HCT116 (cell line): ENCODE measurements around the gene CENPU. TPM values are rescaled to one million over a fixed set of nuclear protein-coding genes. Genes with fewer than 3 reads are reported as not detected.

Experiments used
- ATAC-seq: fragments of 200-7000 bp; cut with Tn5 transposase; 2 replicates; pipeline ENCODE4 v1.9.1; 2020; ENCODE audit warnings: mild to moderate bottlenecking, moderate library complexity
- BruUV-seq: library from RNA; stranded (reverse); fragments of 400-500 nt; replicated peaks from 2 replicates; lab custom pipeline; 2021; lab: Mats Ljungman, UMichigan
- CTCF ChIA-PET: fragments of 300-600 bp; sonication (Branson Sonifier 250); formaldehyde crosslinking; loops from one replicate; lab custom pipeline; 2021; ENCODE audit warnings: antibody characterized with exemption; lab: Charles Lee
- POLR2A ChIA-PET: fragments of 300-600, 350-600 bp; sonication (Branson Sonifier 250); formaldehyde crosslinking; loops from one replicate; lab custom pipeline; 2021; ENCODE audit warnings: antibody characterized with exemption; lab: Charles Lee
- RAD21 ChIA-PET, 2 experiments: fragments of 300-600 bp; sonication (Branson Sonifier 250); formaldehyde crosslinking; loops; one replicate each; lab custom pipeline; 2023; ENCODE audit warnings: low total read pairs in 2 of 2; ENCODE audit not compliant: uncharacterized antibody in 2 of 2, unreplicated experiment in 2 of 2, low non-redundant PET in 1 of 2; lab: Charles Lee
- DNase-seq: peaks from one replicate; pipeline ENCODE4 v3.0.0-alpha.2; 2010; ENCODE audit warnings: low read depth, low spot score
- H2AFZ ChIP-seq: fragments of 200-600 bp; shearing (Covaris generic), sonication (generic); 2 replicates; pipeline ENCODE4 v1.6.1; 2017; ENCODE audit warnings: low read depth, mixed run types, mixed read lengths, antibody characterized with exemption, low read length; ENCODE audit not compliant: poor library complexity, severe bottlenecking
- H3K27ac ChIP-seq: 2 replicates; pipeline ENCODE4 v1.5.1; 2012; ENCODE audit warnings: low read depth, low read length
- H3K27me3 ChIP-seq: fragments of 200-600 bp; sonication (generic); 2 replicates; pipeline ENCODE4 v1.6.1; 2016; ENCODE audit warnings: mixed run types, low read length, mixed read lengths; ENCODE audit not compliant: insufficient read depth
- H3K36me3 ChIP-seq, 2 experiments: fragments of 200-500 bp in 1 of 2; fragments of 200-600 bp in 1 of 2; sonication (Bioruptor generic) in 1 of 2; sonication (generic) in 1 of 2; 2 replicates each; pipeline versions ENCODE4 v1.5.1 to v1.6.1; 2014 to 2016; ENCODE audit warnings: low read length in 2 of 2, inconsistent platforms in 1 of 2, mixed read lengths in 1 of 2, mixed run types in 1 of 2; ENCODE audit not compliant: insufficient read depth in 2 of 2, control insufficient read depth in 1 of 2
- H3K4me1 ChIP-seq, 2 experiments: fragments of 200-600 bp in 1 of 2; sonication (generic) in 1 of 2; 2 replicates each; pipeline versions ENCODE4 v1.5.1 to v1.6.1; 2012 to 2017; ENCODE audit warnings: low read length in 2 of 2, inconsistent platforms in 1 of 2, mild to moderate bottlenecking in 1 of 2, mixed read lengths in 1 of 2, mixed run types in 1 of 2, moderate library complexity in 1 of 2; ENCODE audit not compliant: insufficient read depth in 2 of 2, control insufficient read depth in 1 of 2
- H3K4me2 ChIP-seq: fragments of 200-600 bp; sonication (generic); 2 replicates; pipeline ENCODE4 v1.6.1; 2017; ENCODE audit warnings: mixed run types, low read length, mixed read lengths
- H3K4me3 ChIP-seq, 2 experiments: fragments of 200-600 bp in 1 of 2; sonication (generic) in 1 of 2; replicated peaks in 1 of 2; 2 replicates each; pipeline ENCODE4 v1.5.1; 2011 to 2016; ENCODE audit warnings: low read length in 2 of 2, control low read depth in 1 of 2, low read depth in 1 of 2, mild to moderate bottlenecking in 1 of 2, mixed read lengths in 1 of 2, mixed run types in 1 of 2
- H3K79me2 ChIP-seq: fragments of 200-600 bp; sonication (generic); 2 replicates; pipeline ENCODE4 v1.6.1; 2017; ENCODE audit warnings: mild to moderate bottlenecking, mixed run types, low read length, moderate library complexity, mixed read lengths; ENCODE audit not compliant: insufficient read depth
- H3K9ac ChIP-seq: fragments of 200-600 bp; sonication (generic); 2 replicates; pipeline ENCODE4 v1.6.1; 2016; ENCODE audit warnings: low read length, mixed read lengths
- H3K9me2 ChIP-seq: fragments of 200-600 bp; sonication (generic), shearing (Covaris generic); 2 replicates; pipeline ENCODE4 v1.6.1; 2017; ENCODE audit warnings: mixed run types, mild to moderate bottlenecking, moderate library complexity; ENCODE audit not compliant: insufficient read depth
- H3K9me3 ChIP-seq, 2 experiments: fragments of 200-500 bp in 1 of 2; fragments of 200-600 bp in 1 of 2; sonication (Bioruptor generic) in 1 of 2; sonication (generic) in 1 of 2; 2 replicates each; pipeline ENCODE4 v1.6.1; 2014 to 2017; ENCODE audit warnings: low read length in 2 of 2, mixed read lengths in 2 of 2, inconsistent platforms in 1 of 2, low read depth in 1 of 2, mild to moderate bottlenecking in 1 of 2, mixed run types in 1 of 2, moderate library complexity in 1 of 2; ENCODE audit not compliant: control insufficient read depth in 1 of 2, insufficient read depth in 1 of 2
- H4K20me1 ChIP-seq: fragments of 200-600 bp; sonication (generic), shearing (Covaris generic); 2 replicates; pipeline ENCODE4 v1.6.1; 2017; ENCODE audit warnings: mixed run types, mild to moderate bottlenecking, moderate library complexity; ENCODE audit not compliant: insufficient read depth
- CEBPB ChIP-seq: IDR thresholded peaks from 2 replicates; pipeline ENCODE4 v1.6.1; 2012; ENCODE audit warnings: low read depth
- EGR1 ChIP-seq: IDR thresholded peaks from 2 replicates; pipeline ENCODE4 v1.6.1; 2012; ENCODE audit warnings: low read depth
- ELF1 ChIP-seq: IDR thresholded peaks from 2 replicates; pipeline ENCODE4 v1.6.1; 2012; ENCODE audit warnings: low read depth, borderline replicate concordance
- EZH2 ChIP-seq: fragments of 200-600 bp; sonication (generic); IDR thresholded peaks from 2 replicates; pipeline ENCODE4 v1.6.1; 2017; ENCODE audit warnings: antibody characterized with exemption, mixed run types
- EZH2phosphoT487 ChIP-seq: fragments of 200-600 bp; IDR thresholded peaks from 2 replicates; pipeline ENCODE4 v1.6.1; 2018; ENCODE audit warnings: antibody characterized with exemption, borderline replicate concordance
- FOSL1 ChIP-seq: IDR thresholded peaks from 2 replicates; pipeline ENCODE4 v1.6.1; 2012; ENCODE audit warnings: low read depth
- JUND ChIP-seq: IDR thresholded peaks from 2 replicates; pipeline ENCODE4 v1.6.1; 2012
- POLR2A ChIP-seq: IDR thresholded peaks from 2 replicates; pipeline ENCODE4 v1.7.0; 2011; ENCODE audit warnings: borderline replicate concordance; ENCODE audit not compliant: insufficient read depth, insufficient read length; ENCODE audit errors: extremely low read depth
- POLR2AphosphoS5 ChIP-seq: IDR thresholded peaks from 2 replicates; pipeline ENCODE4 v1.6.1; 2011; ENCODE audit warnings: mild to moderate bottlenecking, low read depth, low read length, moderate library complexity
- RAD21 ChIP-seq: IDR thresholded peaks from 2 replicates; pipeline ENCODE4 v1.6.1; 2012; ENCODE audit warnings: low read depth, mild to moderate bottlenecking
- SIN3A ChIP-seq: IDR thresholded peaks from 2 replicates; pipeline ENCODE4 v1.6.1; 2012; ENCODE audit warnings: low read depth
- SRF ChIP-seq: IDR thresholded peaks from 2 replicates; pipeline ENCODE4 v1.6.1; 2012; ENCODE audit warnings: low read depth
- TCF7L2 ChIP-seq: IDR thresholded peaks from 2 replicates; pipeline ENCODE4 v1.7.0; 2011; ENCODE audit warnings: borderline replicate concordance, inconsistent platforms; ENCODE audit not compliant: insufficient read depth, insufficient read length; ENCODE audit errors: extremely low read depth
- YY1 ChIP-seq: IDR thresholded peaks from 2 replicates; pipeline ENCODE4 v1.6.1; 2011; ENCODE audit warnings: low read length, low read depth, moderate library complexity, mild to moderate bottlenecking; ENCODE audit not compliant: insufficient replicate concordance; ENCODE audit errors: extremely low read depth
- ZFX ChIP-seq: fragments of 450-650 bp; IDR thresholded peaks from 2 replicates; pipeline ENCODE4 v1.6.1; 2017
- ZNF274 ChIP-seq: fragments of 200-500 bp; sonication (Bioruptor generic); IDR thresholded peaks from 2 replicates; pipeline ENCODE4 v1.6.1; 2014; ENCODE audit warnings: mild to moderate bottlenecking, low read depth, low read length, inconsistent platforms
- intact Hi-C: fragments of 100-400 bp; cut with micrococcal nuclease; formaldehyde crosslinking; loops from 2 replicates; pipeline ENCODE4 v1.10.0; 2022
- total RNA-seq: library from RNA; stranded (reverse); gene quantifications from one replicate; pipeline ENCODE4 v1.2.1, GENCODE V29; 2021; ENCODE audit not compliant: unreplicated experiment
- TF ChIP-seq, protein P1 (sequence below): IDR thresholded peaks from 2 replicates; pipeline ENCODE4 v1.6.1; 2011; ENCODE audit warnings: mild to moderate bottlenecking, low read length, moderate library complexity; ENCODE audit not compliant: insufficient replicate concordance; ENCODE audit errors: extremely low read depth
- TF ChIP-seq, protein P2 (sequence below): IDR thresholded peaks from 2 replicates; pipeline ENCODE4 v1.6.1; 2012
- TF ChIP-seq, protein P3 (sequence below), 3 experiments: fragments of 200-600 bp in 1 of 3; sonication (generic) in 1 of 3; IDR thresholded peaks in 2 of 3; conservative IDR thresholded peaks in 1 of 3; 2 replicates each; pipeline ENCODE4 v1.5.1; 2012 to 2017; ENCODE audit warnings: low read depth in 2 of 3, low read length in 2 of 3, antibody characterized with exemption in 1 of 3, borderline replicate concordance in 1 of 3, control low read depth in 1 of 3, mild to moderate bottlenecking in 1 of 3, mixed read lengths in 1 of 3, mixed run types in 1 of 3, moderate library complexity in 1 of 3; ENCODE audit not compliant: insufficient read depth in 1 of 3
- TF ChIP-seq, protein P4 (sequence below): IDR thresholded peaks from 2 replicates; pipeline ENCODE4 v1.6.1; 2012

CENPU gene
- total RNA-seq, 1 experiment from 2014 or later, result 28.2 TPM

DNA sequence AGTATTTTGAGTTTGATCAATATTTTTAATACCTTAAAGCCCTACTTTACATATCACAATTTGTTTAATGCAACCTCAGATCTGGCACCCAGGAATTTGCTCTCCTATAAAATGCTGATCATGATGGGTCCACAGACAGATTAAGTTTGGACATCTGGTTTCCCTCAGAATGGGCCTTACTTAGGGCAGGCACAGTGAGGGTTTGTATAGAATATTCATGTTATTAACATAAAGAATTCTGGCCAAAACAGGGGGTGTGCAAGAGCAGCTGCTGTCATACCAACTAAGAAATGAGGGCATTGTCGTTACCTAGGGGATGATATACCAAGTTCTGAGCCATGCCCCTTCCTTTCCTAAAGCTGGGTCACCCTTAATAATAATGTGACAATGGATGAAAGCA lies 37.5 kb upstream of the CENPU start (continued):
- TF ChIP-seq YY1 (no peak), RAD21 (no peak), ZNF274 (no peak), JUND (no peak), POLR2AphosphoS5 (no peak), ELF1 (no peak), ZFX (no peak), CEBPB (no peak)

DNA sequence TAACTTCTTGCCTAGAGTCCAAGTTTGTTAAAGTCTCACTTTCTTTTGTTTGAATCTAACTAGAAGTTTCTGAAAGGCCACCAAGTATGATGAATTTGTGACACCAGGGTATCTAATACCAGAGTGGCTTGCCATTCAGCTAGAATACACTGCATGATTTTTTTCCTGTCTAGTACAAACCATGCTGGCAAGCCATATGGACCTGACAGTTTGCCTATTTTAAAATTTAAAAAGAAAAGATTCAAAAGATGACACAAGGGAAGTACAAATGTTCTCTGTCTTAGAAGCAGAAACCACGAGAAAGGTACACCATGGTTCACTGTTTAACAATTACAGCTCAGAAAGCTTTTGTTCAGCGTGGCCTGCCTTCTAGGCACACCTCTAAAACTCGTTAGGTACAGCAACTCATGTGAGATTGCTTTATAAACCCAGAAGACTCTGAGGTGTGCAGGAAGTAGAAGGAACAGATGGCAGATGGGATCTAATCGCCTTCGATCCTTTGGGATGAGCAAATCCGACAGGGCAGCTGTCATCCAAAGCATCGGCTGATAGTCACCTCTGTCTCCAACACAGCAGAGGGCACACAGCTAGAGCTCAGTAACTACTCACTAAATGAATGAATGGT lies 35.4 kb upstream of the CENPU start:
- POLR2A ChIA-PET, result no interaction called here
- no TSS peak for BruUV-seq
- no peaks in the 10 kb centered on the region for H4K20me1 ChIP-seq
- TF ChIP-seq CEBPB, result no peak
- TF ChIP-seq, protein P1, sequence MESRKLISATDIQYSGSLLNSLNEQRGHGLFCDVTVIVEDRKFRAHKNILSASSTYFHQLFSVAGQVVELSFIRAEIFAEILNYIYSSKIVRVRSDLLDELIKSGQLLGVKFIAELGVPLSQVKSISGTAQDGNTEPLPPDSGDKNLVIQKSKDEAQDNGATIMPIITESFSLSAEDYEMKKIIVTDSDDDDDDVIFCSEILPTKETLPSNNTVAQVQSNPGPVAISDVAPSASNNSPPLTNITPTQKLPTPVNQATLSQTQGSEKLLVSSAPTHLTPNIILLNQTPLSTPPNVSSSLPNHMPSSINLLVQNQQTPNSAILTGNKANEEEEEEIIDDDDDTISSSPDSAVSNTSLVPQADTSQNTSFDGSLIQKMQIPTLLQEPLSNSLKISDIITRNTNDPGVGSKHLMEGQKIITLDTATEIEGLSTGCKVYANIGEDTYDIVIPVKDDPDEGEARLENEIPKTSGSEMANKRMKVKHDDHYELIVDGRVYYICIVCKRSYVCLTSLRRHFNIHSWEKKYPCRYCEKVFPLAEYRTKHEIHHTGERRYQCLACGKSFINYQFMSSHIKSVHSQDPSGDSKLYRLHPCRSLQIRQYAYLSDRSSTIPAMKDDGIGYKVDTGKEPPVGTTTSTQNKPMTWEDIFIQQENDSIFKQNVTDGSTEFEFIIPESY, result no peak
- no peak for TF ChIP-seq TCF7L2
- TF ChIP-seq, protein P2, sequence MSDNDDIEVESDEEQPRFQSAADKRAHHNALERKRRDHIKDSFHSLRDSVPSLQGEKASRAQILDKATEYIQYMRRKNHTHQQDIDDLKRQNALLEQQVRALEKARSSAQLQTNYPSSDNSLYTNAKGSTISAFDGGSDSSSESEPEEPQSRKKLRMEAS, result no peak
- no peak for TF ChIP-seq FOSL1
- no peak for TF ChIP-seq EGR1
- TF ChIP-seq, protein P3, sequence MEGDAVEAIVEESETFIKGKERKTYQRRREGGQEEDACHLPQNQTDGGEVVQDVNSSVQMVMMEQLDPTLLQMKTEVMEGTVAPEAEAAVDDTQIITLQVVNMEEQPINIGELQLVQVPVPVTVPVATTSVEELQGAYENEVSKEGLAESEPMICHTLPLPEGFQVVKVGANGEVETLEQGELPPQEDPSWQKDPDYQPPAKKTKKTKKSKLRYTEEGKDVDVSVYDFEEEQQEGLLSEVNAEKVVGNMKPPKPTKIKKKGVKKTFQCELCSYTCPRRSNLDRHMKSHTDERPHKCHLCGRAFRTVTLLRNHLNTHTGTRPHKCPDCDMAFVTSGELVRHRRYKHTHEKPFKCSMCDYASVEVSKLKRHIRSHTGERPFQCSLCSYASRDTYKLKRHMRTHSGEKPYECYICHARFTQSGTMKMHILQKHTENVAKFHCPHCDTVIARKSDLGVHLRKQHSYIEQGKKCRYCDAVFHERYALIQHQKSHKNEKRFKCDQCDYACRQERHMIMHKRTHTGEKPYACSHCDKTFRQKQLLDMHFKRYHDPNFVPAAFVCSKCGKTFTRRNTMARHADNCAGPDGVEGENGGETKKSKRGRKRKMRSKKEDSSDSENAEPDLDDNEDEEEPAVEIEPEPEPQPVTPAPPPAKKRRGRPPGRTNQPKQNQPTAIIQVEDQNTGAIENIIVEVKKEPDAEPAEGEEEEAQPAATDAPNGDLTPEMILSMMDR (IDR thresholded peaks at IDR 0.05 in 2 of 3, conservative IDR thresholded peaks at IDR 0.05 in 1 of 3; ENCODE audit: borderline replicate concordance in 1 of 3, insufficient read depth in 1 of 3, low read depth in 2 of 3, low read length in 2 of 3), result no peak
- TF ChIP-seq EZH2phosphoT487, result no peak
- no peak for TF ChIP-seq JUND
- TF ChIP-seq RAD21, result no peak
- no peak for TF ChIP-seq SIN3A
- no peak for TF ChIP-seq EZH2
- TF ChIP-seq, protein P4, sequence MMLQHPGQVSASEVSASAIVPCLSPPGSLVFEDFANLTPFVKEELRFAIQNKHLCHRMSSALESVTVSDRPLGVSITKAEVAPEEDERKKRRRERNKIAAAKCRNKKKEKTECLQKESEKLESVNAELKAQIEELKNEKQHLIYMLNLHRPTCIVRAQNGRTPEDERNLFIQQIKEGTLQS, result no peak
- no peak for TF ChIP-seq POLR2A
- TF ChIP-seq ELF1, result no peak
- no peak for TF ChIP-seq ZNF274
- no peak for TF ChIP-seq ZFX
- no peak for TF ChIP-seq YY1
- no peak for TF ChIP-seq SRF
- TF ChIP-seq, all 23 proteins: peak for 0
- ATAC-seq (no peak), DNase-seq (no peak)
- ChIA-PET RAD21 (no interaction called here), CTCF (no interaction called here)
- intact Hi-C loops, result no loop called here
- Histone ChIP-seq H3K9me3 (no peaks in the 10 kb centered on the region), H2AFZ (no peak overlapping the region), H3K9ac (no peak overlapping the region), H3K36me3 (no peaks in the 10 kb centered on the region), H3K4me1 (no peaks in the 10 kb centered on the region), H3K79me2 (no peaks in the 10 kb centered on the region), H3K9me2 (no peaks in the 10 kb centered on the region), H3K27ac (no peak overlapping the region), H3K27me3 (no peaks in the 10 kb centered on the region), H3K4me2 (no peak overlapping the region), H3K4me3 (no peak overlapping the region)
